M059J (cell line): Measurements from ENCODE around the gene SSTR1. TPM values are rescaled to one million over a fixed set of nuclear protein-coding genes. Genes with fewer than 3 reads are reported as not detected.
A peak's percentile ranks its signal among the peaks of the same experiment; 100 is the strongest.

Experiments
- DNase-seq: peaks from one replicate; pipeline ENCODE4 v3.0.0-alpha.2; 2012; ENCODE audit warnings: low read depth
- total RNA-seq: library from RNA; depleted of rRNA; stranded (reverse); fragments of >200 nt; shearing (Covaris generic); gene quantifications from 2 replicates; pipeline ENCODE4 v1.2.3, GENCODE V29; 2014; rRNA removed

SSTR1 gene
- total RNA-seq, 1 experiment from 2014 or later: 0.64 TPM

GRCh38 chr14:38238332-38238731 lies 30.6 kb downstream of the SSTR1 start:
- DNase-seq: peak; percentile 36

DNA sequence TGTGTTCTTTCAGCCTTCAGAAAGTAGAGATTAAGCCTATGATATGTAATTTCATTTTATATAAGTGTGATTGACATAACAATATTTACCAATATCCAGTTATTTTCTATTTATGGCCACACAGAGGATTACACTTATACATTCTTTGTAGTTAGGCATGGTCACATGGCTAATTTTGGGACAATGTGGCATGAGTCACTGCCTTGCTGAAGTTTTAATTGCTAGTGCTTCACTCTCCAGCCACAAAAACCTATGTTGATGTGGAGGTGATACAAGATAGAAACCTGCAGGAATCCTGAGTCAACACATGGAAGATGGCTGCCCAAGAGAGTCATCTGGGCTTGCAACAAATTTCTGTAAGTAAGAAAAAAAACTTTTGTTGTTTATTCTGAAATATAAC lies 31.2 kb downstream of the SSTR1 start:
- peak; percentile 42 for DNase-seq

DNA sequence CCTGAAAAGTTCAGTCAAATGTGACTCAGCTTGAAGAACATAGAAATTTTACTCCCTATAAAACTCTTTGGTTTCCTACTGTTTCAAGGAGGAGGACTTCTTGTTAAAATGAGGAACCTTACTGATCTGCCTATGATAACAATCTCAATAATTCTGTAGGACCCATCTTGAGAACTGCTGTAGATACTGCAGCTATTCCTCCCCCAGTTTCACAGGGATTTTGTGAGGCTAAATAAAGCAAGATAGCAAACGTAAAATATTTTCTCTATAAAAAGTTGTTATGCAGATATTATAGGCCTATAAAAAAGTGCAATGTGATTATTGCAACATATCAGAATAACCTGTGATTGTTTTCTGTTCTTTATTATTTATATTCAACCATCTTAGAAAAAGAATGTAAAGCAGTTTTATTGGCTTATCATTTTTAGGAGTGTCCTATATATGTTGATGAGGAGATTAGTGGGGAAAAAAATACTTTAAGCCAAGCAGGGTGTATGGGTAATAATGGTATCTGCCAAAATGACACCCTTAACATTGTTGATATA lies 36.1 kb downstream of the SSTR1 start:
- DNase-seq: no peak

DNA sequence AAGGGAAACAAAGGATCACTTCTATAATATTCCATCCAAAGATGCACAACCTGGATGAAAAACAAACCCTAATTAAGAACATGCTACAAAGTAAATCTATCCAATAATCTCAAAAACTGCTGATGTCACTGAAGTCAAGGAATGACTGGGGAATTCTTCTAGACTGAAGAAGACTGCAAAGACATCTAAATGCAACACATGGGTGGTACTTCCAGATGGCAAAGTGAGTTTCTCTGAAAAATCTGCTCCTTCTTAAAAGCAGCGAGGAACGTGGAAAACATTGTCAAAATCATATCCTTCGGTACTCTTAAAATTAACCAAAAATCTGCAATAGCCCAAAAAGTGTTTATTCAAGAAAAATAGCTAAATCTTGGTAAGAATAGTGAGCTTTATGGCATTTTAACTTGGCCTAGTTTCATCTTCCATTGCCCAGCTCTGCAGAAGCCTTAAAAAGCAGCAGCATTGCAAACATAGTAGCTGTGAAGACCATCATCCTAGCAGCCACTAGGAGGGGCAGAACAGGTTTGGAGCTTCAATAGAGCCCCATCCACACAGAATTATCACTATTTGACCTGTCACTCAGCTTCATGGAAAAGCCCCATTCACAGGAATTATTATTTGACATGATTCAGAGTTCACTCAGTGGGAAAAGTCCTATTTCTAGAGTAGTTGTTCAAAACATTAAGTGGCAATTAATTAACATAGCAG lies 40.8 kb downstream of the SSTR1 start:
- DNase-seq: no peak

GRCh38 chr14:38250331-38250730 lies 42.6 kb downstream of the SSTR1 start:
- no peak for DNase-seq

DNA sequence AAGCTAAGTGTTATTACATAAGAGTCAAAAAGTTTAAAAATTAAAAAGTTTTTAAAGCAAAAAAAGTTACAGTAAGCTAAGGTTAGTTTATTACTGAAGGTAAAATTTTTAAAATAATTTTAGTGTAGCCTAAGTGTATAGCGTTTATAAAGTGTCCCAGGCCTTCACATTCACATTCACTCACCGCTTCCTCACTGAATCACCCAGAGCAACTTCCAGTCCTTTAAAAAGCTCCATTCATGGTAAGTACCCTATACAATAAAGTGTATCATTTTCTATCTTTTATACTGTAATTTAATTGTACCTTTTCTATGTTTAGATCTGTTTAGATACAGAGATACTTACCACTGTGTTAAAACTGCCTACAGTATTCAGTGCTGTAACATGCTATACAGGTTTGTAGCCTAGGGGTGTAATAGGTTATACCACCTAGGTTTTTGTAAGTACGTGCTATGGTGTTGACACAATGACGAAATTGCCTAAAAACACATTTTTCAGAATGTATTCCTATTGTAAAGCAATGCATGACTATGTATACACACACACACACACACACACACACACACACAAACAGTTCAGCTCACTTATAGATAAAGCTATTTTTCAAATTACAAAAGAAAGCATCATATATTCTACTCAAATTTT lies 44.5 kb downstream of the SSTR1 start:
- DNase-seq: no peak

GRCh38 chr14:38253676-38254075 lies 46.0 kb downstream of the SSTR1 start:
- peak; percentile 7 for DNase-seq

GRCh38 chr14:38254571-38255407 lies 47.1 kb downstream of the SSTR1 start:
- no peak for DNase-seq

DNA sequence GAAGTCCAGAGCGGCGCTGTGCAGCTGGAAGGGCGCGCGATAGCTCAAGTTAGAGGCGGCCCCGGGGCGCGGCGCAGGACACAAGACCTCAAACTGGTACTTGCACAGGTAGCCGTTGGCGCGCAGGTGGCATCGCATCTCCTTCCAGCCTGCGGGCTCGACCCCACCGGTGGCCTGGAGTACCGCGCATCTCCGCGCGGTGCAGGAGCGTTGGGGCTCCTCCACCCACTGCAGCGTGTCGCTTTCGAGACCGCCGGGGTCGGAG lies 47.6 kb downstream of the SSTR1 start:
- DNase-seq: no peak

- no peak for DNase-seq
Observed at GRCh38 chr14:38255673-38256532, 48.2 kb downstream of the SSTR1 start, which contains the start of gene CLEC14A. Gene CLEC14A, minus strand, starts transcription at chr14:38256093. Its CDS starts 71 bp downstream, at chr14:38256022.

- DNase-seq: no peak
Observed at GRCh38 chr14:38256533-38256840, 48.8 kb downstream of the SSTR1 start.

GRCh38 chr14:38257507-38257906 lies 49.8 kb downstream of the SSTR1 start:
- DNase-seq: no peak

GRCh38 chr14:38261620-38262019 lies 53.9 kb downstream of the SSTR1 start:
- no peak for DNase-seq

Other genes starting within 250 kb of the SSTR1 start
- gene CLEC14A, start 48.2 kb downstream of the SSTR1 start, total RNA-seq: 0.20 TPM in 1 of 2 replicates, not detected in the other